Measurements from ENCODE around the gene RBM34. TPM values are rescaled to one million over a fixed set of nuclear protein-coding genes. Genes with fewer than 3 reads are reported as not detected.
"Not testable (repeated sequence)": the region's sequence is repeated elsewhere in the genome, so short reads cannot be mapped to it uniquely, and the experiment has no call there.

The RBM34 gene
- total RNA-seq, 1 experiment from 2014 or later: 45.1 TPM

DNA sequence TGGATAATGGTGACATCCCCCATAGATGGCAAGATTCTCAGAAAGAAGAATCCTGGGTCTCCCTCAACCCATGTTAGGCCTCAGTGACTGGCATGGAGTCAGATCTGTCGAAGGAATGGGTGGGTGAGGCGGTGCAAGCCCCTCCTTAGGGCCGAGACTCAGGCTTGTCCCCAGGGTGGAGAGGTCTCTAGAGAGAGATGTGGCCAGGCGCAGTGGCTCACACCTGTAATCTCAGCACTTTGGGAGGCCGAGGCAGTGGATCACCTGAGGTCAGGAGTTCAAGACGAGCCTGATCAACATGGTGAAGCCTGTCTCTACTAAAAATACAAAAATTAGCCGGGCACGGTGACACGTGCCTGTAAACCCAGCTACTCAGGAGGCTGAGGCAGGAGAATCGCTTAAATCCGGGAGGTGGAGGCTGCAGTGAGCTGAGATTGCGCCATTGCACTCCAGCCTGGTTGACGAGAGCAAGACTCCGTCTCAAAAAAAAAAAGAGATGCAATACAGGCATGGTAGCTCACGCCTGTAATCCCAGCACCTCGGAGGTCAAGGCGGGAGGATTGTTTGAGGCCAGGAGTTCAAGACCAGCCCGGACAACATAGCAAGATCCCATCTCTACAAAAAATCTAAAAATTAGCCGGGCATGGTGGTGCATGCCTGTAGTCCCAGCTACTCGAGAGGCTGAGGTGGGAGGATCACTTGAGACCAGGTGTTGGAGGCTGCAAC is 69.6 kb downstream of the RBM34 start:
- not testable (repeated sequence) for H3K27ac ChIP-seq (ENCODE audit: low read length); H3K27me3 ChIP-seq (ENCODE audit: low read length); H2AFZ ChIP-seq (ENCODE audit: low read length); H3K4me3 ChIP-seq (ENCODE audit: low read length); H3K9me2 ChIP-seq (replicated peaks; ENCODE audit: insufficient read depth, low read length); H3K4me2 ChIP-seq (ENCODE audit: low read depth, low read length, poor library complexity, severe bottlenecking); H3K9ac ChIP-seq (ENCODE audit: low read length); DNase-seq; H3K36me3 ChIP-seq (ENCODE audit: insufficient read depth, low read length); H3K4me1 ChIP-seq (ENCODE audit: low read length); H3K79me2 ChIP-seq (ENCODE audit: low read length); H4K20me1 ChIP-seq (ENCODE audit: insufficient read depth, low read depth, low read length); H3K9me3 ChIP-seq (ENCODE audit: low read length)

DNA sequence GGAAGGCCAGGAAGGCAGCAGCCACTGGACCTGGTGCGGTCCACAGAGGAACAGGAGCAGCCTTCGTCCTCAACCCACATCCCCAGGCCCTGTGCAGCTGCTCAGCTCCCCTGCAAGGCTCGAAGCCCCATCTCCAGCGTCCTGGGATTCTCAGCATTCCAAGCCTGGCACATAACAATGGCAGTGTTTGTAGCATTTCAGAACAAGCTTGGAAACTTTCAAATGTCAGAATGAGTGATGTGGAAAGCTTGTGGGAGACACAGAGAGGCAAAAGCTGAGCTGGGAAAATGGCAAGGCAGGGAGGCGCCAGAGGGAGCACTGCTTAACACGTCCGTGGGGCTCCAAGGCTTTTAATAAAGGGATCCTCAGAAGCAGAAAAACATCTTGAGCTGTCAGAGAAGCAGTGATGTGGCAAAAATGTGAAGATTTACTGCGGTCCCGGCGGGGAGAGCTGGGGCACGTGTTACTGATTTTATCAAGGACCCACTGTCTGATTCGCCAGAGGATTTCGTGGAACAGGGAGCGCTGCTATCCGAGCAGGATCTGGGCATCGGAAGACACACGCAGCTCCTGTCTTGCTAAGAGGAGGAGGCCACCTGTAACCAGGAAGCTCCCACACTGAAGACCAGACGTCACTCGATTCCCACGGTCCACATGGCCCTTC is 70.5 kb downstream of the RBM34 start:
- Histone ChIP-seq H4K20me1 (ENCODE audit: insufficient read depth, low read depth, low read length) (no peaks in the 10 kb centered on the region), H3K27me3 (ENCODE audit: low read length) (no peaks in the 10 kb centered on the region), H3K9me3 (ENCODE audit: low read length) (no peaks in the 10 kb centered on the region), H3K27ac (ENCODE audit: low read length) (no peak overlapping the region), H3K9ac (ENCODE audit: low read length) (no peak overlapping the region), H3K4me1 (ENCODE audit: low read length) (no peaks in the 10 kb centered on the region), H2AFZ (ENCODE audit: low read length) (no peak overlapping the region), H3K36me3 (ENCODE audit: insufficient read depth, low read length) (no peaks in the 10 kb centered on the region), H3K79me2 (ENCODE audit: low read length) (no peaks in the 10 kb centered on the region), H3K4me2 (ENCODE audit: low read depth, low read length, poor library complexity, severe bottlenecking) (no peak overlapping the region), H3K9me2 (replicated peaks; ENCODE audit: insufficient read depth, low read length) (no peaks in the 10 kb centered on the region), H3K4me3 (ENCODE audit: low read length) (no peak overlapping the region)
- DNase-seq: no peak

DNA sequence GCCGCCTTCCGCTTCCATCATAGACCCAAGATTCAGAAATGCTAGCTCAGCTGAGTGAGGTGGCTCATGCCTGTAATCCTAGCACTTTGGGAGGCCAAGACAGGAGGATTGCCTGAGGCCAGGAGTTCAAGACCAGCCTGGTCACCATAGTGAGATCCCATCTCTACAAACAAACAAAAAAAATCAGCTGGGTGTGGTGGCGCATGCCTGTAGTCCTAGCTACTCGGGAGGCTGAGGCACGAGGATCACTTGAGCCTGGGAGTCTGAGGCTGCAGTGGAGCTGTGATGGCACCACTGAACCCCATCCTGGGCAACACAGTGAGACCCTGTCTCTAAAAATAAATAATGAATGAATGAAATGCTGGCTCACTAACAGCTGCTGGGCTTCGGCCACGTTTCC is 72.1 kb downstream of the RBM34 start:
- no peak overlapping the region for H3K4me2 ChIP-seq (ENCODE audit: low read depth, low read length, poor library complexity, severe bottlenecking)

DNA sequence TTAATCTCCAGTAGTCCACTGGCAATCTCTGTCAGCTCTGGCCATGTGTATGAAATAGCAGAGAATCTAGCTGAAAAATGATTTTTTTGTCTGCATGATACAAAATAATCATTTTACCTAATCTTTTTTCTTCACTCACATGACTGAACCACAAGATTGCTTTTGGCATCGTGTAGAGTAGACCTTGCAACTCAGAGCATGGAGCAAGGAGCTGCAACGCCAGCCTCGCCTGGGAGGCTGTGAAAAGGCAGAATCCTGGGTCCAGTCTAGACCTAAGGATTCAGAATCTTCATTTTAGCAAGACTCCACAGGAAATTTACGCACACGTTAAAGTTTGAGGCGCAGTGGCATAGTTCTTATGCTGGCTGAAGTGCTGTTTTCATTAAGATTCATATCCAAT is 72.6 kb downstream of the RBM34 start:
- no peak overlapping the region for H3K9ac ChIP-seq (ENCODE audit: low read length)
- H3K36me3 ChIP-seq (ENCODE audit: insufficient read depth, low read length): no peaks in the 10 kb centered on the region
- DNase-seq: no peak
- no peaks in the 10 kb centered on the region for H3K79me2 ChIP-seq (ENCODE audit: low read length)
- H2AFZ ChIP-seq (ENCODE audit: low read length): no peak overlapping the region
- no peaks in the 10 kb centered on the region for H3K9me2 ChIP-seq (replicated peaks; ENCODE audit: insufficient read depth, low read length)
- H3K9me3 ChIP-seq (ENCODE audit: low read length): no peaks in the 10 kb centered on the region
- no peaks in the 10 kb centered on the region for H4K20me1 ChIP-seq (ENCODE audit: insufficient read depth, low read depth, low read length)
- peaks cover 2% of the 10 kb centered on the region for H3K4me1 ChIP-seq (ENCODE audit: low read length)
- no peak overlapping the region for H3K4me3 ChIP-seq (ENCODE audit: low read length)
- H3K27me3 ChIP-seq (ENCODE audit: low read length): no peaks in the 10 kb centered on the region
- H3K4me2 ChIP-seq (ENCODE audit: low read depth, low read length, poor library complexity, severe bottlenecking): no peak overlapping the region
- no peak overlapping the region for H3K27ac ChIP-seq (ENCODE audit: low read length)

More for the DNA sequence above, 72.1 kb downstream of the RBM34 start:
- H3K36me3 ChIP-seq (ENCODE audit: insufficient read depth, low read length): no peaks in the 10 kb centered on the region
- H3K79me2 ChIP-seq (ENCODE audit: low read length): no peaks in the 10 kb centered on the region
- no peaks in the 10 kb centered on the region for H3K4me1 ChIP-seq (ENCODE audit: low read length)
- no peaks in the 10 kb centered on the region for H3K9me3 ChIP-seq (ENCODE audit: low read length)
- no peaks in the 10 kb centered on the region for H4K20me1 ChIP-seq (ENCODE audit: insufficient read depth, low read depth, low read length)
- no peak overlapping the region for H2AFZ ChIP-seq (ENCODE audit: low read length)
- no peak overlapping the region for H3K27ac ChIP-seq (ENCODE audit: low read length)
- no peaks in the 10 kb centered on the region for H3K27me3 ChIP-seq (ENCODE audit: low read length)
- no peaks in the 10 kb centered on the region for H3K9me2 ChIP-seq (replicated peaks; ENCODE audit: insufficient read depth, low read length)
- no peak for DNase-seq
- H3K4me3 ChIP-seq (ENCODE audit: low read length): no peak overlapping the region
- H3K9ac ChIP-seq (ENCODE audit: low read length): no peak overlapping the region

DNA sequence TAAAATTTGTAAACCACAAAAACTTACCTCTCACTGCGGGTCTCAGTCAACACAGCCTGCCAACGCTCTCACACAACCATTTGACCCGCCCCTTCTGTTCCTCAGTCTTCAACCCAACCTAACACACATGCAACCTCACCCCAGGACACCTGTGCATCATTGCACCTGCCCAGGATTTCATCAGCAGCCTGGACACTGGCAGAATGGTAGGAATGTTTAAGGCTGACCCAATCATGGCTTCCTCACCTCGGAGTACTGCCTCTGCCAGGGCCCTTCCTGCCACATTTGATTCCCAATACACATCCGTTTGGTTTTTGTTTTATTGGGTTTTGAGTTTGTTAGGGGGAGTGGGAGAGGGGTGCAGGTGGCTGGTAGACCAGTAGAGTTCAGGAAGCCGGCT is 73.1 kb downstream of the RBM34 start:
- no peak overlapping the region for H3K27ac ChIP-seq (ENCODE audit: low read length)
- H3K36me3 ChIP-seq (ENCODE audit: insufficient read depth, low read length): no peaks in the 10 kb centered on the region
- no peaks in the 10 kb centered on the region for H3K9me3 ChIP-seq (ENCODE audit: low read length)
- H3K4me1 ChIP-seq (ENCODE audit: low read length): peaks cover 7% of the 10 kb centered on the region
- H3K4me2 ChIP-seq (ENCODE audit: low read depth, low read length, poor library complexity, severe bottlenecking): no peak overlapping the region
- no peak overlapping the region for H3K4me3 ChIP-seq (ENCODE audit: low read length)
- no peaks in the 10 kb centered on the region for H3K27me3 ChIP-seq (ENCODE audit: low read length)
- H2AFZ ChIP-seq (ENCODE audit: low read length): no peak overlapping the region
- no peak overlapping the region for H3K9ac ChIP-seq (ENCODE audit: low read length)
- no peaks in the 10 kb centered on the region for H3K79me2 ChIP-seq (ENCODE audit: low read length)
- H3K9me2 ChIP-seq (replicated peaks; ENCODE audit: insufficient read depth, low read length): no peaks in the 10 kb centered on the region
- no peak for DNase-seq
- H4K20me1 ChIP-seq (ENCODE audit: insufficient read depth, low read depth, low read length): no peaks in the 10 kb centered on the region

DNA sequence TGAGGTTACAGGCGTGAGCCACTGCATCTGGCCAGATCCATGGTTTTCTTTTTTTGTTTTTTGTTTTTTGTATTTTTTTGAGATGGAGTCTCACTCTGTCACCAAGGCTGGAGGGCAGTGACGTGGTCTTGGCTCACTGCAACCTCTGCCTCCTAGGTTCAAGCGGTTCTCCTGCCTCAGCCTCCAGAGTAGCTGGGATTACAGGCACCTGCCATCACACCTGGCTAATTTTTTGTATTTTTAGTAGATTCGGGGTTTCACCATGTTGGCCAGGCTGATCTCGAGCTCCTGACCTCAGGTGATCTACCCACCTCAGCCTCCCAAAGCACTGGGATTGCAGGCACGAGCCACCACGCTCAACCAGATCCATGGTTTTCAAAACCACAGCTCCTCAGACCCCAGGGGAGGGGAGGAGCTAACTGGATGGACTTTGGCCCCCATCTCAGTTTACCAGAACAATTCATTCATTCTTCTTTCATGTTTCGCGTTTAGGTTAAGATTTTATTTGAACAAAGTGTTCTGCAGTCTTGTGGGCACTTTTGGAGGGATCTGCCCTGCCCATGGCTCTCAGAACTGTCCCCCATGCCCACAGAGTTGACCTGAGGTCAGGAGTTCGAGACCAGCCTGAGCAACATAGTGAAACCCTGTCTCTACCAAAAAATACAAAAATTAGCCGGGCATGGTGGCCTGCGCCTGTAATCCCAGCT is 75.5 kb downstream of the RBM34 start:
- not testable (repeated sequence) for DNase-seq; H3K9ac ChIP-seq (ENCODE audit: low read length); H3K9me2 ChIP-seq (replicated peaks; ENCODE audit: insufficient read depth, low read length); H3K27me3 ChIP-seq (ENCODE audit: low read length); H3K27ac ChIP-seq (ENCODE audit: low read length); H3K36me3 ChIP-seq (ENCODE audit: insufficient read depth, low read length); H3K79me2 ChIP-seq (ENCODE audit: low read length); H3K4me3 ChIP-seq (ENCODE audit: low read length); H2AFZ ChIP-seq (ENCODE audit: low read length); H3K4me1 ChIP-seq (ENCODE audit: low read length); H3K9me3 ChIP-seq (ENCODE audit: low read length); H3K4me2 ChIP-seq (ENCODE audit: low read depth, low read length, poor library complexity, severe bottlenecking); H4K20me1 ChIP-seq (ENCODE audit: insufficient read depth, low read depth, low read length)

Small RNA genes lying within 50 kb of the gene (small RNA-seq; reads per million reads assigned to genes)
- gene AL732292.1 (not detected), gene MIR4753 (not detected), gene SNORA14B (3.3 reads per million, percentile 69 among the genes with 10 or more reads in this experiment)

Other genes starting within 250 kb of the RBM34 start
- gene TOMM20, start 32.4 kb downstream of the RBM34 start, total RNA-seq (2014; rRNA removed; shearing (Covaris generic); ENCODE audit: low replicate concordance): 60.0 and 113 TPM in 2 replicates
- gene ARID4B, start 166.9 kb upstream of the RBM34 start, total RNA-seq (2014; rRNA removed; shearing (Covaris generic); ENCODE audit: low replicate concordance): 43.6 and 56.4 TPM in 2 replicates
- 13.9 and 45.3 TPM in 2 replicates for gene GGPS1, start 167.3 kb upstream of the RBM34 start, total RNA-seq (2014; rRNA removed; shearing (Covaris generic); ENCODE audit: low replicate concordance)
- 24.0 and 27.4 TPM in 2 replicates for gene TBCE, start 206.2 kb upstream of the RBM34 start, total RNA-seq (2014; rRNA removed; shearing (Covaris generic); ENCODE audit: low replicate concordance)

All from Karpas-422 (cell line).